HEK293 (cell line): Measurements from ENCODE around the gene SLC1A6.

ENCODE experiments used
- CTCF ChIP-seq: fragments of 450-650 bp; formaldehyde crosslinking; IDR thresholded peaks from 2 replicates; pipeline ENCODE4 v1.5.1; 2016; ENCODE audit warnings: missing biosample characterization, missing genetic modification characterization
- SP2 ChIP-seq: fragments of 450-650 bp; formaldehyde crosslinking; IDR thresholded peaks from 2 replicates; pipeline ENCODE4 v1.5.1; 2016; ENCODE audit warnings: missing biosample characterization, missing genetic modification characterization
- ZNF2 ChIP-seq: fragments of 450-650 bp; formaldehyde crosslinking; IDR thresholded peaks from 2 replicates; pipeline ENCODE4 v1.5.1; 2016; ENCODE audit warnings: missing biosample characterization, missing genetic modification characterization
- ZNF785 ChIP-seq: fragments of 450-650 bp; formaldehyde crosslinking; IDR thresholded peaks from 2 replicates; pipeline ENCODE4 v1.5.1; 2016; ENCODE audit warnings: missing biosample characterization, missing genetic modification characterization

DNA sequence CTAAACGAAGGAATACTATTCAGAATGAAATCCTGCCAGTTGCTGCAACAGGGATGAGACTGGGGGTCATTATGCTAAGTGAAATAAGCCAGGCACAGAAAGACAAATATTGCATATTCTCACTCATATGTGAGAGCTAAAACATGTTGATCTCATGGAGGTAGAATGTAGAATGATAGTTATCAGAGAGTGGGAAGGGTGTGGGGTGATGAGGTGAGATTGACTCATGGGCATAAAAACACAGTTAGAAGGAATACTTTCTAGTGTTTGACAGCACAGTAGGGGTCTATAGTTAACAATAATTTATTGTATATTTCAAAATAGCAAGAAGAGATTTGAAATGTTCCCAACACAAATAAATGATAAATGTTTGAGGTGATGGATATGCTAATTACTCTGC, 46.2 kb downstream of the SLC1A6 start:
- no peak for TF ChIP-seq SP2
- TF ChIP-seq CTCF, result no peak
- no peak for TF ChIP-seq ZNF2 (tag by site-specific recombination)
- no peak for TF ChIP-seq ZNF785
